ENCODE data around the gene PRM2.
A peak's percentile ranks its signal among the peaks of the same experiment; 100 is the strongest.

PRM2 gene

GRCh38 chr16:11260596-11260966, 15.7 kb downstream of the PRM2 start:
- DNase-seq (ENCODE audit: low spot score): no peak

GRCh38 chr16:11259655-11260595, 16.4 kb downstream of the PRM2 start:
- DNase-seq (ENCODE audit: low spot score): no peak

- DNase-seq (ENCODE audit: low spot score): peak; percentile 56
These were observed 17.5 kb downstream of the PRM2 start for GRCh38 chr16:11258553-11259492.

GRCh38 chr16:11257131-11257938, 18.9 kb downstream of the PRM2 start:
- peak; percentile 68 for DNase-seq (ENCODE audit: low spot score)

GRCh38 chr16:11256661-11257130, 19.6 kb downstream of the PRM2 start:
- no peak for DNase-seq (ENCODE audit: low spot score)

GRCh38 chr16:11255737-11256660, 20.3 kb downstream of the PRM2 start, which contains the start of gene SOCS1:
Gene SOCS1 (minus strand): TSS chr16:11256204. CDS start chr16:11255478, 726 bp downstream.
- peak; percentile 86 for DNase-seq (ENCODE audit: low spot score)

GRCh38 chr16:11254913-11255736, 21.2 kb downstream of the PRM2 start:
- DNase-seq (ENCODE audit: low spot score): peak; percentile 66

- no peak for DNase-seq (ENCODE audit: low spot score)
These were observed 22.0 kb downstream of the PRM2 start for GRCh38 chr16:11253995-11254912.

- peak; percentile 38 for DNase-seq (ENCODE audit: low spot score)
These were observed 23.0 kb downstream of the PRM2 start for GRCh38 chr16:11253009-11253994.

GRCh38 chr16:11252482-11252931, 23.8 kb downstream of the PRM2 start:
- DNase-seq (ENCODE audit: low spot score): no peak

- DNase-seq (ENCODE audit: low spot score): peak; percentile 86
These were observed 24.5 kb downstream of the PRM2 start for GRCh38 chr16:11251525-11252481.

- DNase-seq (ENCODE audit: low spot score): no peak
These were observed 25.3 kb downstream of the PRM2 start for GRCh38 chr16:11250786-11251524.

- no peak for DNase-seq (ENCODE audit: low spot score)
These were observed 26.0 kb downstream of the PRM2 start for GRCh38 chr16:11250091-11250785.

GRCh38 chr16:11249233-11250061, 26.8 kb downstream of the PRM2 start:
- no peak for DNase-seq (ENCODE audit: low spot score)

Measured in CD4-positive, alpha-beta T cell treated with Interleukin-6 at 100 ng/mL for 8 hours (primary cell).